ENCODE data around the gene PRKCA.

Gene PRKCA

GRCh38 chr17:66468241-66469087 lies 166.1 kb downstream of the PRKCA start:
- H3K27me3 ChIP-seq (ENCODE audit: insufficient read depth, poor library complexity, severe bottlenecking) = no peaks in the 10 kb centered on the region
- TF ChIP-seq GABPA (IDR thresholded peaks at IDR 0.05; ENCODE audit: low read depth) (no peak), SPI1 (IDR thresholded peaks at IDR 0.05; ENCODE audit: borderline replicate concordance, low read depth) (peak; percentile 92), POLR2AphosphoS5 (IDR thresholded peaks at IDR 0.05; ENCODE audit: low read depth) (peak; percentile 64; the same call in 1 of the 2 replicates)
- TF ChIP-seq, protein P1, sequence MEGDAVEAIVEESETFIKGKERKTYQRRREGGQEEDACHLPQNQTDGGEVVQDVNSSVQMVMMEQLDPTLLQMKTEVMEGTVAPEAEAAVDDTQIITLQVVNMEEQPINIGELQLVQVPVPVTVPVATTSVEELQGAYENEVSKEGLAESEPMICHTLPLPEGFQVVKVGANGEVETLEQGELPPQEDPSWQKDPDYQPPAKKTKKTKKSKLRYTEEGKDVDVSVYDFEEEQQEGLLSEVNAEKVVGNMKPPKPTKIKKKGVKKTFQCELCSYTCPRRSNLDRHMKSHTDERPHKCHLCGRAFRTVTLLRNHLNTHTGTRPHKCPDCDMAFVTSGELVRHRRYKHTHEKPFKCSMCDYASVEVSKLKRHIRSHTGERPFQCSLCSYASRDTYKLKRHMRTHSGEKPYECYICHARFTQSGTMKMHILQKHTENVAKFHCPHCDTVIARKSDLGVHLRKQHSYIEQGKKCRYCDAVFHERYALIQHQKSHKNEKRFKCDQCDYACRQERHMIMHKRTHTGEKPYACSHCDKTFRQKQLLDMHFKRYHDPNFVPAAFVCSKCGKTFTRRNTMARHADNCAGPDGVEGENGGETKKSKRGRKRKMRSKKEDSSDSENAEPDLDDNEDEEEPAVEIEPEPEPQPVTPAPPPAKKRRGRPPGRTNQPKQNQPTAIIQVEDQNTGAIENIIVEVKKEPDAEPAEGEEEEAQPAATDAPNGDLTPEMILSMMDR (IDR thresholded peaks at IDR 0.05; ENCODE audit: insufficient read depth, low read length) = no peak
- no peak overlapping the region; the same call in 1 of the 2 replicates for H3K4me3 ChIP-seq (replicated peaks; ENCODE audit: insufficient read depth, low read length)
- H3K27ac ChIP-seq (replicated peaks) = peak overlapping the region; percentile 71
- DNase-seq (ENCODE audit: low read depth in 1 of 2, low spot score in 1 of 2) = peak; percentile 92 to 97

DNA sequence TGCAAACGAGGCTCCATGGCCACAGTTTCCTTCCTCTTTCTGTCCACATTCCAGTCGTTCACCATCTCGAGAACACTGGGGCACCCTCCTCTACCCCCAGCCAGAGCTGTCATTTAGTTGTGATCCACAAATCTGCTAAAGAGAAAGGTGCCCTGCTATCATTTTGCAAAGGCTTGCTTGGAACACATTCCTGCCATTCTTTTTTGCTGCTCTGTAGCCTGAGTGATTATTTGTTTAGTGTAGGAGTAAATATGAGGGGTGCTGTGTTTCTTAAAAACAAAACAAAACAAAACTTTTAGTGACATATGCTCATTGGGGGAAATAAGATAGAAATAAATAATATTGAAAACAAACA lies 166.7 kb downstream of the PRKCA start:
- peak overlapping the region; percentile 71 for H3K27ac ChIP-seq (replicated peaks)
- no peak overlapping the region; the same call in 1 of the 2 replicates for H3K4me3 ChIP-seq (replicated peaks; ENCODE audit: insufficient read depth, low read length)
- no peak for DNase-seq (ENCODE audit: low read depth in 1 of 2, low spot score in 1 of 2)
- TF ChIP-seq SPI1 (IDR thresholded peaks at IDR 0.05; ENCODE audit: borderline replicate concordance, low read depth) = no peak
- TF ChIP-seq, protein P1 (IDR thresholded peaks at IDR 0.05; ENCODE audit: insufficient read depth, low read length) = no peak
- no peak for TF ChIP-seq REST (IDR thresholded peaks at IDR 0.05; ENCODE audit: insufficient replicate concordance, low read depth)
- no peak for TF ChIP-seq GABPA (IDR thresholded peaks at IDR 0.05; ENCODE audit: low read depth)
- TF ChIP-seq POLR2AphosphoS5 (IDR thresholded peaks at IDR 0.05; ENCODE audit: low read depth) = peak; percentile 7; the same call in 1 of the 2 replicates
- no peaks in the 10 kb centered on the region for H3K27me3 ChIP-seq (ENCODE audit: insufficient read depth, poor library complexity, severe bottlenecking)

- peak overlapping the region; percentile 71 for H3K27ac ChIP-seq (replicated peaks)
- H3K27me3 ChIP-seq (ENCODE audit: insufficient read depth, poor library complexity, severe bottlenecking) = no peaks in the 10 kb centered on the region
- TF ChIP-seq, protein P1 (IDR thresholded peaks at IDR 0.05; ENCODE audit: insufficient read depth, low read length) = no peak
- TF ChIP-seq GABPA (IDR thresholded peaks at IDR 0.05; ENCODE audit: low read depth) (no peak), SPI1 (IDR thresholded peaks at IDR 0.05; ENCODE audit: borderline replicate concordance, low read depth) (no peak), REST (IDR thresholded peaks at IDR 0.05; ENCODE audit: insufficient replicate concordance, low read depth) (no peak), POLR2AphosphoS5 (IDR thresholded peaks at IDR 0.05; ENCODE audit: low read depth) (no peak)
- no peak for DNase-seq (ENCODE audit: low read depth in 1 of 2, low spot score in 1 of 2)
- H3K4me3 ChIP-seq (replicated peaks; ENCODE audit: insufficient read depth, low read length) = no peak overlapping the region
Observed at GRCh38 chr17:66469461-66469860, 167.0 kb downstream of the PRKCA start.

All from HL-60 (cell line).